Panc1 (cell line): ENCODE data around the gene GMDS. TPM values are rescaled to one million over a fixed set of nuclear protein-coding genes. Genes with fewer than 3 reads are reported as not detected.

ENCODE experiments used
- ATAC-seq: fragments of 200-7000 bp; cut with Tn5 transposase; 2 replicates; pipeline ENCODE4 v1.9.1; 2020; ENCODE audit warnings: mild to moderate bottlenecking, moderate library complexity
- BruUV-seq: library from RNA; stranded (reverse); fragments of 400-500 nt; replicated peaks from 2 replicates; lab custom pipeline; 2021; lab: Mats Ljungman, UMichigan
- CTCF ChIA-PET: fragments of 300-600 bp; sonication (Branson Sonifier 250); formaldehyde crosslinking; loops from one replicate; lab custom pipeline; 2022; ENCODE audit warnings: antibody characterized with exemption; lab: Charles Lee
- POLR2A ChIA-PET: fragments of 300-600 bp; sonication (Branson Sonifier 250); formaldehyde crosslinking; loops from one replicate; lab custom pipeline; 2022; ENCODE audit warnings: antibody characterized with exemption; lab: Charles Lee
- DNase-seq: peaks from one replicate; pipeline ENCODE4 v3.0.0-alpha.2; 2010; ENCODE audit warnings: low read depth, low spot score
- H3K27ac ChIP-seq: 2 replicates; pipeline ENCODE4 v1.5.1; 2011; ENCODE audit warnings: mild to moderate bottlenecking, low read length, inconsistent platforms
- H3K27me3 ChIP-seq: fragments of 200-500 bp; sonication (Bioruptor generic); 2 replicates; pipeline ENCODE4 v1.6.0; 2014; ENCODE audit warnings: low read length, inconsistent platforms; ENCODE audit not compliant: control insufficient read depth, insufficient read depth
- H3K36me3 ChIP-seq: fragments of 200-500 bp; sonication (Bioruptor generic); 2 replicates; pipeline ENCODE4 v1.5.1; 2014; ENCODE audit warnings: inconsistent platforms, mild to moderate bottlenecking, low read length, moderate library complexity; ENCODE audit not compliant: control insufficient read depth, insufficient read depth
- H3K4me1 ChIP-seq: 2 replicates; pipeline ENCODE4 v1.5.1; 2011; ENCODE audit warnings: inconsistent platforms, mild to moderate bottlenecking, low read length, moderate library complexity; ENCODE audit not compliant: control insufficient read depth, insufficient read depth
- H3K4me3 ChIP-seq, 2 experiments: 2 replicates each; pipeline ENCODE4 v1.5.1; 2011 to 2012; ENCODE audit warnings: low read depth in 2 of 2, low read length in 2 of 2, mild to moderate bottlenecking in 2 of 2, inconsistent platforms in 1 of 2, moderate library complexity in 1 of 2
- H3K9me3 ChIP-seq: fragments of 200-500 bp; sonication (Bioruptor generic); 2 replicates; pipeline ENCODE4 v1.5.1; 2014; ENCODE audit warnings: low read depth, mild to moderate bottlenecking, inconsistent platforms, low read length, moderate library complexity; ENCODE audit not compliant: control insufficient read depth, insufficient read depth
- POLR2AphosphoS5 ChIP-seq: IDR thresholded peaks from 2 replicates; pipeline ENCODE4 v1.6.1; 2012; ENCODE audit warnings: mild to moderate bottlenecking, low read depth, low read length, moderate library complexity
- SIN3A ChIP-seq: IDR thresholded peaks from 2 replicates; pipeline ENCODE4 v1.6.1; 2012; ENCODE audit warnings: low read depth, mild to moderate bottlenecking, low read length, moderate library complexity, borderline replicate concordance; ENCODE audit not compliant: insufficient read depth
- TCF7L2 ChIP-seq: IDR thresholded peaks from 2 replicates; pipeline ENCODE4 v1.6.1; 2011; ENCODE audit warnings: mild to moderate bottlenecking, low read depth, low read length, inconsistent platforms
- in situ Hi-C: cut with HindIII; loops from 2 replicates; pipeline ENCODE4 v1.10.0; 2016; ENCODE audit warnings: low sequenced_read_pairs, low pct_unique_long_range_greater_than_20kb
- intact Hi-C: fragments of 100-400 bp; cut with micrococcal nuclease; formaldehyde crosslinking; loops from one replicate; pipeline ENCODE4 v1.10.0; 2022; ENCODE audit not compliant: unreplicated experiment
- total RNA-seq: library from RNA; stranded (reverse); gene quantifications from one replicate; pipeline ENCODE4 v1.2.1, GENCODE V29; 2021; ENCODE audit not compliant: unreplicated experiment
- TF ChIP-seq, protein P1 (sequence below), 2 experiments: IDR thresholded peaks; 2 replicates each; pipeline ENCODE4 v1.6.1; 2011 to 2012; ENCODE audit warnings: low read depth in 2 of 2, control low read depth in 1 of 2, low read length in 1 of 2, mild to moderate bottlenecking in 1 of 2, moderate library complexity in 1 of 2; ENCODE audit not compliant: insufficient read depth in 1 of 2
- TF ChIP-seq, protein P2 (sequence below): fragments of 450-650 bp; IDR thresholded peaks from 2 replicates; pipeline ENCODE4 v1.5.1; 2017; ENCODE audit warnings: mild to moderate bottlenecking

Gene GMDS
- total RNA-seq, 1 experiment from 2014 or later: 9.8 TPM

DNA sequence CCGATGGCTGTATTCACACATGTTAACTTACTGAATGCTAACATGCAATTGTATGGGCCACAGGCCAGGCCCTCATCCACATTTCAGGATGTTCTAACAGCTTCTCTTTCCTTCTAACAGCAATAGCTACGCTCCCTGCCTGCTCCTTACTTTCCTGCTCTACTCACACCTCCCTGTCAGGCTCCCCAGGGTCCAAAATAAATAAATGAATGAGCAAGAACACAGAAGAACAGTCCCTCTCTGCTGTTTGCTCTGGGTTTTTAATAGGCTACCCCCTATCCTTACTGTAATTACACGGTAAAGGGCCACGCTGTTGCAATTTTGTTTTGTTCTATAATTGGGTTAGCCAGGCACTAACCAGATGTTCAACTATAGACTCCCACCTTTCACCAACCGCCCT lies 135.6 kb downstream of the GMDS start:
- no peak for ATAC-seq
- in situ Hi-C loops (no loop called here), intact Hi-C loops (loop anchor here (10.0 kb wide), 1 partner anchor 245 kb away; no protein-coding TSS in a partner anchor)
- H3K9me3 ChIP-seq: no peaks in the 10 kb centered on the region
- POLR2A ChIA-PET: no interaction called here
- no peaks in the 10 kb centered on the region for H3K36me3 ChIP-seq
- H3K4me1 ChIP-seq: no peaks in the 10 kb centered on the region
- DNase-seq: no peak
- no peak for TF ChIP-seq TCF7L2
- no peak for TF ChIP-seq POLR2AphosphoS5
- TF ChIP-seq, protein P1, sequence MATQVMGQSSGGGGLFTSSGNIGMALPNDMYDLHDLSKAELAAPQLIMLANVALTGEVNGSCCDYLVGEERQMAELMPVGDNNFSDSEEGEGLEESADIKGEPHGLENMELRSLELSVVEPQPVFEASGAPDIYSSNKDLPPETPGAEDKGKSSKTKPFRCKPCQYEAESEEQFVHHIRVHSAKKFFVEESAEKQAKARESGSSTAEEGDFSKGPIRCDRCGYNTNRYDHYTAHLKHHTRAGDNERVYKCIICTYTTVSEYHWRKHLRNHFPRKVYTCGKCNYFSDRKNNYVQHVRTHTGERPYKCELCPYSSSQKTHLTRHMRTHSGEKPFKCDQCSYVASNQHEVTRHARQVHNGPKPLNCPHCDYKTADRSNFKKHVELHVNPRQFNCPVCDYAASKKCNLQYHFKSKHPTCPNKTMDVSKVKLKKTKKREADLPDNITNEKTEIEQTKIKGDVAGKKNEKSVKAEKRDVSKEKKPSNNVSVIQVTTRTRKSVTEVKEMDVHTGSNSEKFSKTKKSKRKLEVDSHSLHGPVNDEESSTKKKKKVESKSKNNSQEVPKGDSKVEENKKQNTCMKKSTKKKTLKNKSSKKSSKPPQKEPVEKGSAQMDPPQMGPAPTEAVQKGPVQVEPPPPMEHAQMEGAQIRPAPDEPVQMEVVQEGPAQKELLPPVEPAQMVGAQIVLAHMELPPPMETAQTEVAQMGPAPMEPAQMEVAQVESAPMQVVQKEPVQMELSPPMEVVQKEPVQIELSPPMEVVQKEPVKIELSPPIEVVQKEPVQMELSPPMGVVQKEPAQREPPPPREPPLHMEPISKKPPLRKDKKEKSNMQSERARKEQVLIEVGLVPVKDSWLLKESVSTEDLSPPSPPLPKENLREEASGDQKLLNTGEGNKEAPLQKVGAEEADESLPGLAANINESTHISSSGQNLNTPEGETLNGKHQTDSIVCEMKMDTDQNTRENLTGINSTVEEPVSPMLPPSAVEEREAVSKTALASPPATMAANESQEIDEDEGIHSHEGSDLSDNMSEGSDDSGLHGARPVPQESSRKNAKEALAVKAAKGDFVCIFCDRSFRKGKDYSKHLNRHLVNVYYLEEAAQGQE (IDR thresholded peaks at IDR 0.05; ENCODE audit: insufficient read depth in 1 of 2, low read depth in 2 of 2, low read length in 1 of 2): no peak
- TF ChIP-seq, protein P2, sequence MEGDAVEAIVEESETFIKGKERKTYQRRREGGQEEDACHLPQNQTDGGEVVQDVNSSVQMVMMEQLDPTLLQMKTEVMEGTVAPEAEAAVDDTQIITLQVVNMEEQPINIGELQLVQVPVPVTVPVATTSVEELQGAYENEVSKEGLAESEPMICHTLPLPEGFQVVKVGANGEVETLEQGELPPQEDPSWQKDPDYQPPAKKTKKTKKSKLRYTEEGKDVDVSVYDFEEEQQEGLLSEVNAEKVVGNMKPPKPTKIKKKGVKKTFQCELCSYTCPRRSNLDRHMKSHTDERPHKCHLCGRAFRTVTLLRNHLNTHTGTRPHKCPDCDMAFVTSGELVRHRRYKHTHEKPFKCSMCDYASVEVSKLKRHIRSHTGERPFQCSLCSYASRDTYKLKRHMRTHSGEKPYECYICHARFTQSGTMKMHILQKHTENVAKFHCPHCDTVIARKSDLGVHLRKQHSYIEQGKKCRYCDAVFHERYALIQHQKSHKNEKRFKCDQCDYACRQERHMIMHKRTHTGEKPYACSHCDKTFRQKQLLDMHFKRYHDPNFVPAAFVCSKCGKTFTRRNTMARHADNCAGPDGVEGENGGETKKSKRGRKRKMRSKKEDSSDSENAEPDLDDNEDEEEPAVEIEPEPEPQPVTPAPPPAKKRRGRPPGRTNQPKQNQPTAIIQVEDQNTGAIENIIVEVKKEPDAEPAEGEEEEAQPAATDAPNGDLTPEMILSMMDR: no peak
- no peak for TF ChIP-seq SIN3A
- CTCF ChIA-PET: no interaction called here
- no peak overlapping the region for H3K4me3 ChIP-seq
- BruUV-seq: no TSS peak
- no peaks in the 10 kb centered on the region for H3K27me3 ChIP-seq
- H3K27ac ChIP-seq: no peak overlapping the region

DNA sequence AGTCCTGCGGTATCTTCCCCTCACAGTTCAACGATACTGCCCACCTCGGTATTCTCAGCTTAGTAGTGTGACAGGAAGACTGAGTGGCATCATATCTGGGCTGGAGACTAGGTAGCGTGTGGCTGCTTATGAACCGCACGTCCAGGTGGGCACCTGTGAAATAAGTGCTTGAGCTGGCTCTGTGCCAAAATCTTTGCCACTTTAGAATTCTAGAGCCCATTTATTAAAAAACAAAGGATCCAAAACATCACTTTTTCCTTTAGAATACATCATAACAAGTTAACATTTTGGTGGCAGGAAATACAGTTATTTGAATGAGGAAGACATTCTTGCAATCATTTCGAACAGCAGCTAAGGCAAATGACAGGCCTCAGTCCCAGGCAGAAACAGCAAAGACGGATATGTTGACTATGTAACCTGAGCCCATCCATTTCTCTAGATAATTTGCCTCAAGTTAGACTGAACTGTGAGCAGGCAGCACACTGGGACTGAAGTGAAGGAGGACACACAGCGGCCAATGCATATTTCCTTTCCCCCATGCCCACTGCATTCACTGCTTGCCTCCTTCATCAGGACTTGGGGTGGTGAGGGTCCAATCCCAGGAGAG lies 136.6 kb downstream of the GMDS start:
- TF ChIP-seq, protein P2: no peak
- no peak for TF ChIP-seq SIN3A
- in situ Hi-C loops: no loop called here
- Histone ChIP-seq H3K36me3 (no peaks in the 10 kb centered on the region), H3K27ac (no peak overlapping the region), H3K4me1 (peaks cover 3% of the 10 kb centered on the region; the same call in 1 of the 2 replicates), H3K27me3 (no peaks in the 10 kb centered on the region), H3K4me3 (no peak overlapping the region), H3K9me3 (no peaks in the 10 kb centered on the region)
- ChIA-PET POLR2A (interaction anchor here (0.5 kb wide), 1 partner anchor 497 kb away, joined by 3 read pairs; no protein-coding TSS in a partner anchor), CTCF (no interaction called here)
- ATAC-seq: no peak
- DNase-seq: no peak
- intact Hi-C loops: loop anchor here (10.0 kb wide), 1 partner anchor 246 kb away; no protein-coding TSS in a partner anchor
- no TSS peak for BruUV-seq
